D721Med (cell line): ENCODE results near the gene GCNT4.

Experiments used
- DNase-seq: peaks from one replicate; pipeline ENCODE4 v3.0.0; 2011; ENCODE audit warnings: low spot score; ENCODE audit not compliant: insufficient read length
- FAIRE-seq: peaks from 2 replicates; lab custom pipeline; 2011; peaks lifted over from hg19 to GRCh38; lab: Jason Lieb, UNC
- CTCF ChIP-seq: IDR thresholded peaks from 2 replicates; pipeline ENCODE4 v1.5.1; 2012; ENCODE audit warnings: mild to moderate bottlenecking, control low read depth; ENCODE audit not compliant: insufficient read depth; ENCODE audit errors: missing control alignments

Gene GCNT4

GRCh38 chr5:75078027-75078426 lies 25.7 kb upstream of the GCNT4 start:
- DNase-seq (no peak), FAIRE-seq (no peak)
- TF ChIP-seq CTCF, result no peak

- DNase-seq (no peak), FAIRE-seq (no peak)
- no peak for TF ChIP-seq CTCF
These were observed 19.7 kb upstream of the GCNT4 start for GRCh38 chr5:75072061-75072460.

- DNase-seq (no peak), FAIRE-seq (no peak)
- no peak for TF ChIP-seq CTCF
These were observed 18.7 kb upstream of the GCNT4 start for GRCh38 chr5:75071100-75071499.

GRCh38 chr5:75067434-75067833 lies 15.1 kb upstream of the GCNT4 start:
- DNase-seq (no peak), FAIRE-seq (no peak)
- no peak for TF ChIP-seq CTCF

GRCh38 chr5:75062925-75063531 lies 10.7 kb upstream of the GCNT4 start:
- no peak for TF ChIP-seq CTCF
- FAIRE-seq (no peak), DNase-seq (no peak)

GRCh38 chr5:75059912-75060545 lies 7.7 kb upstream of the GCNT4 start:
- DNase-seq (no peak), FAIRE-seq (no peak)
- no peak for TF ChIP-seq CTCF

- DNase-seq (no peak), FAIRE-seq (no peak)
These were observed 6.7 kb upstream of the GCNT4 start for GRCh38 chr5:75058986-75059535.

More at GRCh38 chr5:75058986-75059535, 6.7 kb upstream of the GCNT4 start:
- no peak for TF ChIP-seq CTCF
